NCI-H1105 (cell line): ENCODE results near the gene TUBB4B.

Source experiments
- DNase-seq: peaks from one replicate; lab custom pipeline; 2025; lab: John Stamatoyannopoulos, UW

Gene TUBB4B

GRCh38 chr9:137272241-137273094 lies 31.4 kb downstream of the TUBB4B start:
- DNase-seq: no peak

GRCh38 chr9:137273095-137273490 lies 32.0 kb downstream of the TUBB4B start:
- DNase-seq: no peak

- peak; percentile 78 for DNase-seq
Observed at GRCh38 chr9:137273611-137274320, 32.7 kb downstream of the TUBB4B start.

GRCh38 chr9:137275203-137275587 lies 34.1 kb downstream of the TUBB4B start:
- no peak for DNase-seq

- DNase-seq: no peak
Observed at GRCh38 chr9:137275588-137276472, 34.7 kb downstream of the TUBB4B start.

- no peak for DNase-seq
Observed at GRCh38 chr9:137276473-137277328, 35.6 kb downstream of the TUBB4B start.

GRCh38 chr9:137277329-137278041 lies 36.4 kb downstream of the TUBB4B start, which contains the start of gene TOR4A:
TSS of gene TOR4A (plus strand) at chr9:137277726. CDS start at chr9:137278690, 964 bp downstream.
- no peak for DNase-seq

- DNase-seq: no peak
Observed at GRCh38 chr9:137278061-137278701, 37.1 kb downstream of the TUBB4B start.

- no peak for DNase-seq
Observed at GRCh38 chr9:137278721-137279711, 37.9 kb downstream of the TUBB4B start.

- DNase-seq: no peak
Observed at GRCh38 chr9:137279741-137280473, 38.8 kb downstream of the TUBB4B start.

GRCh38 chr9:137280474-137281344 lies 39.6 kb downstream of the TUBB4B start:
- DNase-seq: no peak

- DNase-seq: no peak
Observed at GRCh38 chr9:137281345-137282116, 40.4 kb downstream of the TUBB4B start.

- no peak for DNase-seq
Observed at GRCh38 chr9:137286975-137287383, 45.9 kb downstream of the TUBB4B start.

- DNase-seq: no peak
Observed at GRCh38 chr9:137293094-137293481, 52.0 kb downstream of the TUBB4B start.
